ENCODE measurements around the gene THAP2.

Gene THAP2

GRCh38 chr12:71663561-71664410 is at the start of gene THAP2, which contains the start of gene ZFC3H1:
TSS of gene THAP2 (plus strand) at chr12:71664301. CDS start at chr12:71664510, 209 bp downstream.
TSS of gene ZFC3H1 (minus strand) at chr12:71663848. CDS start at chr12:71663610, 238 bp downstream.
- ATAC-seq, result peak; percentile 85

- no peak for ATAC-seq
Observed at GRCh38 chr12:71621938-71622337, 42.2 kb upstream of the THAP2 start.

- ATAC-seq, result no peak
Observed at GRCh38 chr12:71625476-71625875, 38.6 kb upstream of the THAP2 start.

GRCh38 chr12:71626098-71626497 is 38.0 kb upstream of the THAP2 start:
- no peak for ATAC-seq

- no peak for ATAC-seq
Observed at GRCh38 chr12:71626768-71627167, 37.3 kb upstream of the THAP2 start.

GRCh38 chr12:71627438-71628002 is 36.6 kb upstream of the THAP2 start:
- no peak for ATAC-seq

- no peak for ATAC-seq
Observed at GRCh38 chr12:71636704-71637115, 27.4 kb upstream of the THAP2 start.

- ATAC-seq, result no peak
Observed at GRCh38 chr12:71638499-71638898, 25.6 kb upstream of the THAP2 start.

- peak in 1 of 2 donors; percentile 36 for ATAC-seq
Observed at GRCh38 chr12:71639341-71639760, 24.8 kb upstream of the THAP2 start.

- no peak for ATAC-seq
Observed at GRCh38 chr12:71640316-71640715, 23.8 kb upstream of the THAP2 start.

GRCh38 chr12:71641390-71641789 is 22.7 kb upstream of the THAP2 start:
- ATAC-seq, result no peak

- ATAC-seq, result peak; percentile 83 to 90
Observed at GRCh38 chr12:71642264-71642663, 21.8 kb upstream of the THAP2 start.

GRCh38 chr12:71645268-71645667 is 18.8 kb upstream of the THAP2 start:
- ATAC-seq, result no peak

GRCh38 chr12:71646512-71646911 is 17.6 kb upstream of the THAP2 start:
- ATAC-seq, result no peak

- no peak for ATAC-seq
Observed at GRCh38 chr12:71648537-71648936, 15.6 kb upstream of the THAP2 start.

- ATAC-seq, result no peak
Observed at GRCh38 chr12:71649401-71649800, 14.7 kb upstream of the THAP2 start.

GRCh38 chr12:71652656-71653055 is 11.4 kb upstream of the THAP2 start:
- ATAC-seq, result no peak

GRCh38 chr12:71653137-71653536 is 11.0 kb upstream of the THAP2 start:
- ATAC-seq, result no peak

GRCh38 chr12:71654200-71654599 is 9.9 kb upstream of the THAP2 start:
- ATAC-seq, result no peak

GRCh38 chr12:71655495-71655894 is 8.6 kb upstream of the THAP2 start:
- ATAC-seq, result peak in 1 of 2 donors; percentile 35

- no peak for ATAC-seq
Observed at GRCh38 chr12:71655907-71656306, 8.2 kb upstream of the THAP2 start.

- ATAC-seq, result no peak
Observed at GRCh38 chr12:71656740-71657139, 7.4 kb upstream of the THAP2 start.

- no peak for ATAC-seq
Observed at GRCh38 chr12:71661977-71662530, 2.0 kb upstream of the THAP2 start.

Measured in activated CD4-positive, CD25-positive, alpha-beta regulatory T cell treated with anti-CD3 and anti-CD28 coated beads, Interleukin-2, amount 50 U/mL, for 24 hours (primary cell).